ENCODE measurements around the gene NDUFB1. TPM values are rescaled to one million over a fixed set of nuclear protein-coding genes. Genes with fewer than 3 reads are reported as not detected.

NDUFB1 gene
- total RNA-seq, 5 donors from 2014 or later (not counting 1 experiment from before 2014, with no cell fraction given) = 40.1 to 81.1 (median 75.0) TPM

DNA sequence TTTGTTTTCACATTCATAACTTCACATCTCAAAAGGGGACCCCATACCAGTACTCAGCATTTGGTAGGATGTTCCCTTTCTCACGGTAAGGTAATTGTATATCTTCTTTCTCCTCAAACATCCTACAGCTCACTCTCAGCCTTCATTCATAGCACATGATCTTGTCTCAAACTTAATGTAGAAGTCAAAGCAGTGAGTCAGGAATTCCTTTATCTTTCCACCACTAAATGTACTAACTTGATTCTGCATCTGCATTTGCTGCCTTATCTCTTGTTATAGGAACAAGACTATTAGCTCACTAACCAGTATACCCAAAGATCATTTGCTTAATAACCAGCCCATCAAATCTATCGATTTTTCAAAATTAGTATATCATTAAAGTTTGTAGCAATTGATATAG, 23.2 kb upstream of the NDUFB1 start:
- CTCF ChIA-PET = interaction anchor here (0.5 to 0.8 kb wide), 2 partner anchors 9 to 58 kb away, joined by 4 read pairs; no protein-coding TSS in a partner anchor
- no peak overlapping the region for H3K27ac ChIP-seq (ENCODE audit: low read length)
- no peak overlapping the region for H3K4me3 ChIP-seq (ENCODE audit: control insufficient read depth in 1 of 2, extremely low read depth in 1 of 2, low read length in 1 of 2)
- Mint-ChIP-seq H3K36me3 (peaks cover 61% of the 10 kb centered on the region), H3K4me1 (peaks cover 10 to 13% (median 11%) of the 10 kb centered on the region in 3 donors), H3K27me3 (no peaks in the 10 kb centered on the region), H3K4me3 (no peak overlapping the region), H3K27ac (no peak overlapping the region), H3K9me3 (no peaks in the 10 kb centered on the region)
- no peaks in the 10 kb centered on the region for H3K4me1 ChIP-seq (ENCODE audit: control insufficient read depth in 1 of 2, extremely low read depth in 1 of 2, insufficient read depth in 2 of 2, low read length in 2 of 2)
- DNase-seq = no peak
- WGBS (ENCODE audit: insufficient coverage) = 86% methylated on average over 1 of the region's 2 CpGs
- ATAC-seq (replicated peaks in 1 of 4) = no peak
- H3K27me3 ChIP-seq (replicated peaks in 1 of 2; ENCODE audit: control insufficient read depth in 2 of 2, extremely low read depth in 1 of 2, insufficient read depth in 2 of 2, low read length in 1 of 2) = no peaks in the 10 kb centered on the region
- POLR2A ChIA-PET = interaction anchor here in 1 of 2 donors (0.5 kb wide), 1 partner anchor 130 kb away, joined by 3 read pairs; no protein-coding TSS in a partner anchor
- no peaks in the 10 kb centered on the region for H3K9me3 ChIP-seq
- peaks cover 2 to 76% of the 10 kb centered on the region in 2 donors for H3K36me3 ChIP-seq (ENCODE audit: control insufficient read depth in 2 of 2, extremely low read depth in 1 of 2, insufficient read depth in 1 of 2, low read length in 1 of 2)

DNA sequence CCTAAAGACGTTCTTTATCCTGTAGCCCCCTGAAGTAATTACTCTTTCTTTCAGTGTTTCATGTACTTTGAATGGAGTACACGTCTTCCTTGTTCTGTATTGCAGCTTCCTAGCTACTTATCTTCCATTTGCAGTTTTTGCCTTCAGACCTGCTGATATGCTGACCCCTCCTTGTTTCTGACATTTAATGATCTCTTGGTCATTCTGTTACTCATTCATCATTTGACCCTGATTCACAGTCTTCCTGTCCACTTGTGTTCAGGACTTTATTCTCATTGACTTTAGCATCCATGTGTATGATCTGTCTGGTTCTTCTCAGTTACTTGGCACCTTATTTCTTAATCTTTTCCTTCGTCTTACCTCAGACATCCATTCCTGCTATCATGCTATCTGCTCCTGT, 22.5 kb upstream of the NDUFB1 start:
- peaks cover 10 to 13% (median 11%) of the 10 kb centered on the region in 3 donors for H3K4me1 Mint-ChIP-seq
- Histone ChIP-seq H3K4me1 (ENCODE audit: control insufficient read depth in 1 of 2, extremely low read depth in 1 of 2, insufficient read depth in 2 of 2, low read length in 2 of 2) (no peaks in the 10 kb centered on the region), H3K9me3 (no peaks in the 10 kb centered on the region), H3K36me3 (ENCODE audit: control insufficient read depth in 2 of 2, extremely low read depth in 1 of 2, insufficient read depth in 1 of 2, low read length in 1 of 2) (peaks cover 6 to 70% of the 10 kb centered on the region in 2 donors), H3K27me3 (replicated peaks in 1 of 2; ENCODE audit: control insufficient read depth in 2 of 2, extremely low read depth in 1 of 2, insufficient read depth in 2 of 2, low read length in 1 of 2) (no peaks in the 10 kb centered on the region), H3K27ac (ENCODE audit: low read length) (no peak overlapping the region), H3K4me3 (ENCODE audit: control insufficient read depth in 1 of 2, extremely low read depth in 1 of 2, low read length in 1 of 2) (no peak overlapping the region)
- no peaks in the 10 kb centered on the region for H3K9me3 Mint-ChIP-seq
- DNase-seq = no peak
- ChIA-PET POLR2A (interaction anchor here in 1 of 2 donors (0.6 kb wide), 1 partner anchor 342 kb away, joined by 3 read pairs; no protein-coding TSS in a partner anchor), CTCF (no interaction called here)
- ATAC-seq (replicated peaks in 1 of 4) = no peak
- no peak overlapping the region for H3K27ac Mint-ChIP-seq
- no peak overlapping the region for H3K4me3 Mint-ChIP-seq
- WGBS (ENCODE audit: insufficient coverage) = 100% methylated on average over 1 of the region's 3 CpGs
- no peaks in the 10 kb centered on the region for H3K27me3 Mint-ChIP-seq
- H3K36me3 Mint-ChIP-seq = peaks cover 57% of the 10 kb centered on the region

DNA sequence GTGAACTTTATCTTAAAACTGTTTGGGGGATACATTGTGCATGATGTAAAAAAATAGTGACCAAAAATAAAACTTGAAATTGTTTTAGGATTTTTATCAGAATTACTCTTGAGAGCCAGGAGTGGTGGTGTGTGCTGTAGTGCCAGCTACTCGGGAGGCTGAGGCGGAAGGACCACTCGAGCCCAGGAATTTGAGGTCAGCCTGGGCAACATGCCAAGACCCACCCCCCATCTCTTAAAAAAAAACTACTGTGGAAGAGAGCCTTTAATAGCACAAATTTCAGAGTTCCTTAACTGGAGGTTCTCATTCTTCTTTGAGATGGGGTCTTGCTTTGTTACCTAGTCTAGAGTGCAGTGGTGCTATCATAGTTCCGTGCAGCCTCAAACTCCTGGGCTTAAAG, 21.8 kb upstream of the NDUFB1 start:
- ATAC-seq (replicated peaks in 1 of 4) = no peak
- Mint-ChIP-seq H3K36me3 (peaks cover 57% of the 10 kb centered on the region), H3K27ac (no peak overlapping the region), H3K27me3 (no peaks in the 10 kb centered on the region), H3K9me3 (no peaks in the 10 kb centered on the region), H3K4me1 (peaks cover 10 to 13% (median 11%) of the 10 kb centered on the region in 3 donors), H3K4me3 (no peak overlapping the region)
- CTCF ChIA-PET = no interaction called here
- H3K9me3 ChIP-seq = no peaks in the 10 kb centered on the region
- H3K4me1 ChIP-seq (ENCODE audit: control insufficient read depth in 1 of 2, extremely low read depth in 1 of 2, insufficient read depth in 2 of 2, low read length in 2 of 2) = no peaks in the 10 kb centered on the region
- DNase-seq = no peak
- H3K27ac ChIP-seq (ENCODE audit: low read length) = no peak overlapping the region
- no peak overlapping the region for H3K4me3 ChIP-seq (ENCODE audit: control insufficient read depth in 1 of 2, extremely low read depth in 1 of 2, low read length in 1 of 2)
- peaks cover 11 to 72% of the 10 kb centered on the region in 2 donors for H3K36me3 ChIP-seq (ENCODE audit: control insufficient read depth in 2 of 2, extremely low read depth in 1 of 2, insufficient read depth in 1 of 2, low read length in 1 of 2)
- POLR2A ChIA-PET = no interaction called here
- no peaks in the 10 kb centered on the region for H3K27me3 ChIP-seq (replicated peaks in 1 of 2; ENCODE audit: control insufficient read depth in 2 of 2, extremely low read depth in 1 of 2, insufficient read depth in 2 of 2, low read length in 1 of 2)
- WGBS (ENCODE audit: insufficient coverage) = no CpG with 5 or more reads among the region's 4 CpGs

DNA sequence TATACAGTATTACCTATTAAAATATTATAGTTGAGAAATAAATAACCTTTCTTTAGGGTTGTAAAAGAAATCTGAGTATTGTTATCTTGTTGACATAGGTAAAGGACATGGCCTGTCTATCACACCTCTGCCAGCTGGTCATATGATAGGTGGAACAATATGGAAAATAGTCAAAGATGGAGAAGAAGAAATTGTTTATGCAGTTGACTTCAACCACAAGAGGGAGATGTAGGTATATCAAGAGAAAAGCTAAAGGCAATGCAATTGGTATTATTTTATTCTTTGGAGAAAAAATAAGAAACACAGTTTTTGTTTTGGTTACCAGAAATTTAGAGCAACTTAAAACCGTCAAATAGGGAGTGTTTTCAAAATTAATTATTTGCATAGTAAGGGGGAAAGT, 13.8 kb upstream of the NDUFB1 start:
- H3K4me3 ChIP-seq (ENCODE audit: control insufficient read depth in 1 of 2, extremely low read depth in 1 of 2, low read length in 1 of 2) = no peak overlapping the region
- ATAC-seq (replicated peaks in 1 of 4) (no peak), DNase-seq (peak in 1 of 35 experiments; percentile 46)
- H3K4me1 Mint-ChIP-seq = peaks cover 0 to 4% (median 4%) of the 10 kb centered on the region in 3 donors
- no peaks in the 10 kb centered on the region for H3K27me3 Mint-ChIP-seq
- no peak overlapping the region for H3K27ac ChIP-seq (ENCODE audit: low read length)
- no peak overlapping the region for H3K27ac Mint-ChIP-seq
- POLR2A ChIA-PET = no interaction called here
- peaks cover 41% of the 10 kb centered on the region for H3K36me3 Mint-ChIP-seq
- no peaks in the 10 kb centered on the region for H3K27me3 ChIP-seq (replicated peaks in 1 of 2; ENCODE audit: control insufficient read depth in 2 of 2, extremely low read depth in 1 of 2, insufficient read depth in 2 of 2, low read length in 1 of 2)
- no peak overlapping the region for H3K4me3 Mint-ChIP-seq
- no peaks in the 10 kb centered on the region for H3K9me3 ChIP-seq
- peaks cover 8 to 51% of the 10 kb centered on the region in 2 donors for H3K36me3 ChIP-seq (ENCODE audit: control insufficient read depth in 2 of 2, extremely low read depth in 1 of 2, insufficient read depth in 1 of 2, low read length in 1 of 2)
- CTCF ChIA-PET = interaction anchor here in 1 of 2 donors (0.7 to 1.4 kb wide), 3 partner anchors 9 to 468 kb away, joined by 3 to 4 read pairs (median 3); no protein-coding TSS in a partner anchor
- no peaks in the 10 kb centered on the region for H3K4me1 ChIP-seq (ENCODE audit: control insufficient read depth in 1 of 2, extremely low read depth in 1 of 2, insufficient read depth in 2 of 2, low read length in 2 of 2)
- WGBS (ENCODE audit: insufficient coverage) = no CpG with 5 or more reads among the region's 1 CpG
- no peaks in the 10 kb centered on the region for H3K9me3 Mint-ChIP-seq

DNA sequence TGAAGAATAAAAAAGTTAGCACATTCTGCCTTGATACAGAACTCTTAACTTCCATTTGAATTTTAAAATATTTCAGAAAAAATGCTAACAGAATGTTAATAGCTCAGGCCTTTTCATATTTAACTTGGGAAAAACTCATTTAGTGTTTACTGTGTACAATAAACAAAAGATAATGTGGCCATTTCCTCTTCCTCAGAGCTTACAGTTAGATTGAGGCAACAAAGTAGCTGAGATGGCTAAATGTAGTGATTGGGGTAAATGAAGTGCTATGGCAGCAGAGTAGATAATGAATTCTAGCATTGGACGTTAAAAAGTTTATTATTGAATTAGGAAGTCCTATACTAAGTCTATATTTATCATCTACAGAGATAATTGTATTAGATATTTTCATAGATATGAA, 12.9 kb upstream of the NDUFB1 start:
- CTCF ChIA-PET = interaction anchor here in 1 of 2 donors (1.0 to 1.3 kb wide), 2 partner anchors 9 to 28 kb away, joined by 3 to 4 read pairs; partner anchors contain the start of gene ATXN3
- H3K36me3 ChIP-seq (ENCODE audit: control insufficient read depth in 2 of 2, extremely low read depth in 1 of 2, insufficient read depth in 1 of 2, low read length in 1 of 2) = peaks cover 8 to 55% of the 10 kb centered on the region in 2 donors
- no peaks in the 10 kb centered on the region for H3K4me1 ChIP-seq (ENCODE audit: control insufficient read depth in 1 of 2, extremely low read depth in 1 of 2, insufficient read depth in 2 of 2, low read length in 2 of 2)
- no peaks in the 10 kb centered on the region for H3K9me3 ChIP-seq
- POLR2A ChIA-PET = no interaction called here
- H3K27ac ChIP-seq (ENCODE audit: low read length) = no peak overlapping the region
- Mint-ChIP-seq H3K36me3 (peaks cover 47% of the 10 kb centered on the region), H3K4me1 (peaks cover 0 to 10% (median 8%) of the 10 kb centered on the region in 3 donors), H3K4me3 (no peak overlapping the region), H3K27me3 (no peaks in the 10 kb centered on the region), H3K27ac (no peak overlapping the region), H3K9me3 (no peaks in the 10 kb centered on the region)
- DNase-seq = no peak
- no peak overlapping the region for H3K4me3 ChIP-seq (ENCODE audit: control insufficient read depth in 1 of 2, extremely low read depth in 1 of 2, low read length in 1 of 2)
- no peaks in the 10 kb centered on the region for H3K27me3 ChIP-seq (replicated peaks in 1 of 2; ENCODE audit: control insufficient read depth in 2 of 2, extremely low read depth in 1 of 2, insufficient read depth in 2 of 2, low read length in 1 of 2)
- WGBS (ENCODE audit: insufficient coverage) = no CpG with 5 or more reads among the region's 1 CpG
- ATAC-seq (replicated peaks in 1 of 4) = no peak

DNA sequence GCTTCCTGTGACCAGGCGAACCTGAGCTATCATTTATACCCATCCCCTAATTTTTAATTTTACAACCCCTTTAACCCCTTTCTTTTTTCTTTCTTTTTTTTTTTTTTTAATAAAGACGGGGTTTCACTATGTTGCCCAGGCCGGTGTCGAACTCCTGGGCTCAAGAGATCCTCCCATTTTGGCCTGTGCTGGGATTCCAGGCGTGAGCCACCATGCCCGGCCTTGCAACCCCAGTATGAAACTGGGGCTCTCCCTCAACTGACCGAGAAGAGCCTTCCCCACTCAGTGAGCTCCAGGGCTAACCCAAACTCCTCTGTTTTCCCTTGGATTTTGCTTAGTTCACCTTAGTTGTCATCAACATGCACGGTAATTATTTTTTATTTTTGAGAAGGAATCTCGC, 1.3 kb upstream of the NDUFB1 start:
- WGBS (ENCODE audit: insufficient coverage) = 56% methylated on average over 8 of the region's 9 CpGs
- Histone ChIP-seq H3K27me3 (replicated peaks in 1 of 2; ENCODE audit: control insufficient read depth in 2 of 2, extremely low read depth in 1 of 2, insufficient read depth in 2 of 2, low read length in 1 of 2) (no peaks in the 10 kb centered on the region), H3K9me3 (no peaks in the 10 kb centered on the region), H3K4me1 (ENCODE audit: control insufficient read depth in 1 of 2, extremely low read depth in 1 of 2, insufficient read depth in 2 of 2, low read length in 2 of 2) (peaks cover 18 to 26% of the 10 kb centered on the region in 2 experiments), H3K27ac (ENCODE audit: low read length) (no peak overlapping the region), H3K36me3 (ENCODE audit: control insufficient read depth in 2 of 2, extremely low read depth in 1 of 2, insufficient read depth in 1 of 2, low read length in 1 of 2) (peaks cover 0 to 13% of the 10 kb centered on the region in 2 donors), H3K4me3 (ENCODE audit: control insufficient read depth in 1 of 2, extremely low read depth in 1 of 2, low read length in 1 of 2) (peak overlapping the region; percentile 66 to 94)
- Mint-ChIP-seq H3K27me3 (no peaks in the 10 kb centered on the region), H3K4me3 (peak overlapping the region; percentile 98 to 99 (median 98)), H3K27ac (peak overlapping the region; percentile 100), H3K4me1 (peaks cover 45 to 61% (median 57%) of the 10 kb centered on the region in 3 donors), H3K36me3 (peaks cover 10% of the 10 kb centered on the region), H3K9me3 (no peaks in the 10 kb centered on the region)
- ATAC-seq (replicated peaks in 1 of 4) = no peak
- ChIA-PET POLR2A (interaction anchor here (0.6 to 2.1 kb wide), 7 partner anchors 14 to 1165 kb away, joined by 3 to 14 read pairs (median 4); partner anchors contain the start of genes ATXN3 (in 1 of the 2) and TRIP11 (in 1 of the 2)), CTCF (interaction anchor here (0.6 to 7.3 kb wide), 9 partner anchors 9 to 1365 kb away, joined by 3 to 125 read pairs (median 4); partner anchors contain the start of genes ATXN3 (in 1 of the 2) and TRIP11 (in 1 of the 2))
- DNase-seq = no peak
